22Rv1 (cell line): ENCODE results near the gene IFIT2.
"Not testable (repeated sequence)": the region's sequence is repeated elsewhere in the genome, so short reads cannot be mapped to it uniquely, and the experiment has no call there.

Experiments
- CTCF ChIP-seq: fragments of 450-650 bp; IDR thresholded peaks from 2 replicates; pipeline ENCODE4 v1.5.1; 2017; ENCODE audit warnings: mild to moderate bottlenecking
- ZFX ChIP-seq: fragments of 450-650 bp; IDR thresholded peaks from 2 replicates; pipeline ENCODE4 v1.6.1; 2017; ENCODE audit warnings: antibody characterized with exemption, borderline replicate concordance

GRCh38 chr10:89284711-89285110 lies 17.1 kb upstream of the IFIT2 start:
- not testable (repeated sequence) for TF ChIP-seq CTCF, ZFX
